Peyer's patch (tissue), 4 donors: ENCODE data around the gene FOXK1.

ENCODE experiments used
- POLR2A ChIP-seq, 2 donors: fragments of 450-650 bp; IDR thresholded peaks; one replicate each; pipeline ENCODE4 v1.5.1; 2017; ENCODE audit warnings: antibody characterized with exemption in 2 of 2, mild to moderate bottlenecking in 2 of 2, moderate library complexity in 2 of 2
- TF ChIP-seq, protein P1 (sequence below), 6 experiments: fragments of 450-650 bp in 4 of 6; fragments of 200-600 bp in 2 of 6; sonication (generic) in 1 of 6; IDR thresholded peaks; one replicate each; pipeline ENCODE4 v1.5.1; 2017 to 2019; ENCODE audit warnings: antibody characterized with exemption in 6 of 6, mild to moderate bottlenecking in 3 of 6, moderate library complexity in 1 of 6

DNA sequence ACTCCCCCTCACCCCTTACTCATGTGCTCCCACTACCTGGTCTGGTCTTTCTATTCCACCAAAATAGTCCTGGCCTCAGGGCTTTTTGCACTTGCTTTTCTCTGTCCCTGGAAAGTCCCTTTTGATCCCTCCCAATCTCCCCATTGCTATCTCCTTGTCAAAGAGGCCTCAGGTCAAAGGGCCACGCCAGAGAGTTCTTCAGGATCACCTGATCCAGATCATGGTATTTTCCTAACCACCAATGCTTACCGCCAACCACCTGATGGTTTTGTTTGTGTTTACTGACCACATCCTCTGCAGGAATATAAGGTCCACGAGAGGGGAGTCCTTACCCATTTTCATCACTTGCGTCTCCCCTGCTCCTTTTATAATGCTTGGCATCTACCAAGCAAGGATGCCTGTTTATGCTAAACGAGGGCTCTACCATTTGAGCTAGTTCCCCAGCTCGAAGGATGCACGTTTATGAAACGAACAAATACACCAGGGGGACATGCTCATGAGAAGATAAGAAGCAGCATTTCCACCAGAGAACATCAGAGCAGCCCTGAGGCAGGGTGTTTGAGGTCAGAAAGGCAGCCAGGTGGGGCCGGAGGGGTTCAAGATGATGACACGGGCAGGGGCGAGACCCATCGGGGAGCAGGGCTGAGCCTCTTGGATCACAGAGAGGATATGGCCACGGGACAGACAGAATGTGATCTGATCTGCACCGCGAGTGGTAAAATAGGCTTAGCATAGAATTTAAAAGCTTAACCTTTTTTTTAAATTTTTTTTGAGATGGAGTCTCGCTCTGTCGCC, 43.1 kb upstream of the FOXK1 start:
- TF ChIP-seq, protein P1, sequence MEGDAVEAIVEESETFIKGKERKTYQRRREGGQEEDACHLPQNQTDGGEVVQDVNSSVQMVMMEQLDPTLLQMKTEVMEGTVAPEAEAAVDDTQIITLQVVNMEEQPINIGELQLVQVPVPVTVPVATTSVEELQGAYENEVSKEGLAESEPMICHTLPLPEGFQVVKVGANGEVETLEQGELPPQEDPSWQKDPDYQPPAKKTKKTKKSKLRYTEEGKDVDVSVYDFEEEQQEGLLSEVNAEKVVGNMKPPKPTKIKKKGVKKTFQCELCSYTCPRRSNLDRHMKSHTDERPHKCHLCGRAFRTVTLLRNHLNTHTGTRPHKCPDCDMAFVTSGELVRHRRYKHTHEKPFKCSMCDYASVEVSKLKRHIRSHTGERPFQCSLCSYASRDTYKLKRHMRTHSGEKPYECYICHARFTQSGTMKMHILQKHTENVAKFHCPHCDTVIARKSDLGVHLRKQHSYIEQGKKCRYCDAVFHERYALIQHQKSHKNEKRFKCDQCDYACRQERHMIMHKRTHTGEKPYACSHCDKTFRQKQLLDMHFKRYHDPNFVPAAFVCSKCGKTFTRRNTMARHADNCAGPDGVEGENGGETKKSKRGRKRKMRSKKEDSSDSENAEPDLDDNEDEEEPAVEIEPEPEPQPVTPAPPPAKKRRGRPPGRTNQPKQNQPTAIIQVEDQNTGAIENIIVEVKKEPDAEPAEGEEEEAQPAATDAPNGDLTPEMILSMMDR (IDR thresholded peaks at IDR 0.05), result no peak
- no peak for TF ChIP-seq POLR2A (IDR thresholded peaks at IDR 0.05)
